ENCODE data around the gene PLEKHM3. TPM values are rescaled to one million over a fixed set of nuclear protein-coding genes. Genes with fewer than 3 reads are reported as not detected.
A peak's percentile ranks its signal among the peaks of the same experiment; 100 is the strongest.
"Not testable (repeated sequence)": the region's sequence is repeated elsewhere in the genome, so short reads cannot be mapped to it uniquely, and the experiment has no call there.

The PLEKHM3 gene
- total and polyA plus RNA-seq, 4 donors, result 3.0 to 18.3 (median 5.5) TPM

DNA sequence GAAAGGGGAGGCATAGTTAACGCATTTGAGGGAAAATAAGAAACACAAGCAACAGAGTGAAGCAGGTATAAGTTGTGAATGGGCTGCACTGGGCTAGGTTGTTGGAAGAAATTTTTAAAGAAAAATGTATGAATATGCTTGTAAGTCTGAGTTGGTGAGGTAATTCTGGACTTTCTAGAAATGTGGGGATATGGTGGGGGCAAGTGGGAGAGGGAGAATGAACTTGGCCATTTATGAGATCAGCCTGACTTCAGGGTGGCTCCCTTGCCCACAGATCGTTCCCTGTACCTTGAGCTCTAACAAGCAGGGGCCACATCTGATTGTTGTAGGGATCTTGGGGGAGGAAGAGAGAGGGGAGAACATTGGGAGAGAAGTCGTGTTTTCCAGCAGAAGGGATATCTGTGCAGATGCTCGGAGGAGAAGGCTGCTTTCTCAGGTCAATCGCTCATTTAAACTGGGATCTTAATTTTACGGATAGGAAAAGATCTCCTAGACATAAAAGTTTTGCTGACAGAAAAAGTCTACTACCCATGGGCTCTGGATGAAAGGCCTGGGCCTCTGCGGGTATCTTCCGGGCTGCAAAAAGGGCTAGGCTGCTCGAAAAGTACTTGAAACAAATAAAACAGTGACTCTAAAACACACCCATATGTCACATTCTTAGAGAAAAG lies 213.1 kb downstream of the PLEKHM3 start:
- 84% methylated on average over 9 of the region's 9 CpGs for WGBS
- Histone ChIP-seq H3K9me3 (ENCODE audit: control insufficient read depth in 4 of 4, low read length in 3 of 4) (no peaks in the 10 kb centered on the region), H3K4me1 (ENCODE audit: control insufficient read depth in 4 of 4, insufficient read depth in 4 of 4, low read length in 3 of 4) (peaks cover 4 to 20% (median 13%) of the 10 kb centered on the region in 4 donors), H3K27ac (ENCODE audit: low read depth in 1 of 2, low read length in 2 of 2) (peak overlapping the region; percentile 2 to 94), H3K36me3 (ENCODE audit: control insufficient read depth in 4 of 4, insufficient read depth in 3 of 4, low read depth in 1 of 4, low read length in 3 of 4) (no peaks in the 10 kb centered on the region), H3K9ac (ENCODE audit: low read depth in 1 of 2, low read length in 2 of 2) (no peak overlapping the region), H3K27me3 (ENCODE audit: control insufficient read depth in 4 of 4, insufficient read depth in 4 of 4, low read length in 3 of 4) (no peaks in the 10 kb centered on the region), H3K4me3 (ENCODE audit: low read depth in 1 of 3, low read length in 3 of 3) (no peak overlapping the region)
- no peak for DNase-seq (ENCODE audit: low spot score)
- TF ChIP-seq RXRA (IDR thresholded peaks at IDR 0.05) (peak in 1 of 2 donors; percentile 1), YY1 (IDR thresholded peaks at IDR 0.05) (no peak), HNF4A (conservative IDR thresholded peaks at IDR 0.05) (peak in 1 of 2 donors; percentile 1), FOXA1 (IDR thresholded peaks at IDR 0.05) (no peak)

DNA sequence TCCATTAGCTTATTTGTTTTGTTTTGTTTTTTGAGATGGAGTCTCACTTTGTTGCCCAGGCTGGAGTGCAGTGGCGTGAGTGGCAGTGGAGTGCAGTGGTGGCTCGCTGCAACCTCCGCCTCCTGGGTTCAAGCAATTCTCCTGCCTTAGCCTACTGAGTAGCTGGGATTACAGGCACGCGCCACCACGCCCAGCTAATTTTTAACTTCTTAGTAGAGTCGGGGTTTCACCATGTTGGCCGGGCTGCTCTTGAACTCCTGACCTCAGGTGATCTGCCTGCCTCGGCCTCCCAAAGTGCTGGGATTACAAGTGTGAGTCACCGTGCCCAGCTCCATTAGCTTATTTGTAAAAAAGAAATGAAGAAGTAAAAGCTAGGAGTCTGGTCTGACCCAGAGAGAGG lies 213.7 kb downstream of the PLEKHM3 start:
- Histone ChIP-seq H3K27ac (ENCODE audit: low read depth in 1 of 2, low read length in 2 of 2) (peak overlapping the region; percentile 94), H3K4me1 (ENCODE audit: control insufficient read depth in 4 of 4, insufficient read depth in 4 of 4, low read length in 3 of 4) (peaks cover 4 to 19% (median 13%) of the 10 kb centered on the region in 4 donors)
- DNase-seq (ENCODE audit: low spot score); H3K9ac ChIP-seq (ENCODE audit: low read depth in 1 of 2, low read length in 2 of 2); H3K36me3 ChIP-seq (ENCODE audit: control insufficient read depth in 4 of 4, insufficient read depth in 3 of 4, low read depth in 1 of 4, low read length in 3 of 4); H3K27me3 ChIP-seq (ENCODE audit: control insufficient read depth in 4 of 4, insufficient read depth in 4 of 4, low read length in 3 of 4); H3K4me3 ChIP-seq (ENCODE audit: low read depth in 1 of 3, low read length in 3 of 3); H3K9me3 ChIP-seq (ENCODE audit: control insufficient read depth in 4 of 4, low read length in 3 of 4): not testable (repeated sequence)
- 58% methylated on average over 10 of the region's 10 CpGs for WGBS
- peak; percentile 25 to 41 for TF ChIP-seq HNF4A (conservative IDR thresholded peaks at IDR 0.05)
- peak in 1 of 2 donors; percentile 63 for TF ChIP-seq JUND (IDR thresholded peaks at IDR 0.05)
- TF ChIP-seq RAD21 (IDR thresholded peaks at IDR 0.05), result peak in 1 of 2 donors; percentile 30
- TF ChIP-seq, protein P1, sequence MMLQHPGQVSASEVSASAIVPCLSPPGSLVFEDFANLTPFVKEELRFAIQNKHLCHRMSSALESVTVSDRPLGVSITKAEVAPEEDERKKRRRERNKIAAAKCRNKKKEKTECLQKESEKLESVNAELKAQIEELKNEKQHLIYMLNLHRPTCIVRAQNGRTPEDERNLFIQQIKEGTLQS (IDR thresholded peaks at IDR 0.05), result peak; percentile 47
- peak; percentile 38 for TF ChIP-seq SP1 (IDR thresholded peaks at IDR 0.05)
- peak; percentile 69 to 83 for TF ChIP-seq RXRA (IDR thresholded peaks at IDR 0.05)

DNA sequence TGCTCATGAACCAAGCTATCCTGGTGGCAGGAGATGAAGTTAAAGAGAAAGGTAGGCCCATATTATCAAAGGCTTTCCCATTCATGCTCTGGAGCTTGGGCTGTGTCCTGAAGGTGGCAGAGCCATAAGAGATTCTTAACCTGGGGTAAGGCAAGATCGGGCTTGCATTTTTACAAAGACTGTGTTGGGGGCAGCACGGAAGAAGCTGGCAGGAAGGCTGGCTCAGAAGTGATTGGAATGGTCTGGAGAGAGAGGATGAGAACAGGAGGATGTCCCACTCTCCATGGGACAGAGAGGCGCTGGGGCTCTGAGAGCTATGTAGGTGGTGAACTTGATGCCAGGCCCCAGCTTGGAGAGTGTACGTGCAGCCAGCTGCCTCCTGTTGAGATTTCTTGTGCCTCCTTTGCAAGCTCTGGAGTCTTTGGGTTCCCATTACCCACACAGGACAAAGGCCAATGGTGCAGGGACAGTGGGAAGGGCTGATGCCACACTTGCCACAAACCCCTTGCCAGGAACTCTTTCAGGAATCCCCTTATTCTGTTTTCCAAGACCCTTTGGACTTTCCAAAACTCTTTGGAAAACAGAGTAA lies 215.0 kb downstream of the PLEKHM3 start:
- TF ChIP-seq HNF4G (IDR thresholded peaks at IDR 0.05), result no peak
- TF ChIP-seq RAD21 (IDR thresholded peaks at IDR 0.05), result no peak
- TF ChIP-seq SP1 (IDR thresholded peaks at IDR 0.05), result no peak
- TF ChIP-seq JUND (IDR thresholded peaks at IDR 0.05), result no peak
- TF ChIP-seq RXRA (IDR thresholded peaks at IDR 0.05), result no peak
- TF ChIP-seq TAF1 (conservative IDR thresholded peaks at IDR 0.05), result no peak
- TF ChIP-seq, protein P2, sequence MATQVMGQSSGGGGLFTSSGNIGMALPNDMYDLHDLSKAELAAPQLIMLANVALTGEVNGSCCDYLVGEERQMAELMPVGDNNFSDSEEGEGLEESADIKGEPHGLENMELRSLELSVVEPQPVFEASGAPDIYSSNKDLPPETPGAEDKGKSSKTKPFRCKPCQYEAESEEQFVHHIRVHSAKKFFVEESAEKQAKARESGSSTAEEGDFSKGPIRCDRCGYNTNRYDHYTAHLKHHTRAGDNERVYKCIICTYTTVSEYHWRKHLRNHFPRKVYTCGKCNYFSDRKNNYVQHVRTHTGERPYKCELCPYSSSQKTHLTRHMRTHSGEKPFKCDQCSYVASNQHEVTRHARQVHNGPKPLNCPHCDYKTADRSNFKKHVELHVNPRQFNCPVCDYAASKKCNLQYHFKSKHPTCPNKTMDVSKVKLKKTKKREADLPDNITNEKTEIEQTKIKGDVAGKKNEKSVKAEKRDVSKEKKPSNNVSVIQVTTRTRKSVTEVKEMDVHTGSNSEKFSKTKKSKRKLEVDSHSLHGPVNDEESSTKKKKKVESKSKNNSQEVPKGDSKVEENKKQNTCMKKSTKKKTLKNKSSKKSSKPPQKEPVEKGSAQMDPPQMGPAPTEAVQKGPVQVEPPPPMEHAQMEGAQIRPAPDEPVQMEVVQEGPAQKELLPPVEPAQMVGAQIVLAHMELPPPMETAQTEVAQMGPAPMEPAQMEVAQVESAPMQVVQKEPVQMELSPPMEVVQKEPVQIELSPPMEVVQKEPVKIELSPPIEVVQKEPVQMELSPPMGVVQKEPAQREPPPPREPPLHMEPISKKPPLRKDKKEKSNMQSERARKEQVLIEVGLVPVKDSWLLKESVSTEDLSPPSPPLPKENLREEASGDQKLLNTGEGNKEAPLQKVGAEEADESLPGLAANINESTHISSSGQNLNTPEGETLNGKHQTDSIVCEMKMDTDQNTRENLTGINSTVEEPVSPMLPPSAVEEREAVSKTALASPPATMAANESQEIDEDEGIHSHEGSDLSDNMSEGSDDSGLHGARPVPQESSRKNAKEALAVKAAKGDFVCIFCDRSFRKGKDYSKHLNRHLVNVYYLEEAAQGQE (IDR thresholded peaks at IDR 0.05), result no peak
- TF ChIP-seq, protein P3, sequence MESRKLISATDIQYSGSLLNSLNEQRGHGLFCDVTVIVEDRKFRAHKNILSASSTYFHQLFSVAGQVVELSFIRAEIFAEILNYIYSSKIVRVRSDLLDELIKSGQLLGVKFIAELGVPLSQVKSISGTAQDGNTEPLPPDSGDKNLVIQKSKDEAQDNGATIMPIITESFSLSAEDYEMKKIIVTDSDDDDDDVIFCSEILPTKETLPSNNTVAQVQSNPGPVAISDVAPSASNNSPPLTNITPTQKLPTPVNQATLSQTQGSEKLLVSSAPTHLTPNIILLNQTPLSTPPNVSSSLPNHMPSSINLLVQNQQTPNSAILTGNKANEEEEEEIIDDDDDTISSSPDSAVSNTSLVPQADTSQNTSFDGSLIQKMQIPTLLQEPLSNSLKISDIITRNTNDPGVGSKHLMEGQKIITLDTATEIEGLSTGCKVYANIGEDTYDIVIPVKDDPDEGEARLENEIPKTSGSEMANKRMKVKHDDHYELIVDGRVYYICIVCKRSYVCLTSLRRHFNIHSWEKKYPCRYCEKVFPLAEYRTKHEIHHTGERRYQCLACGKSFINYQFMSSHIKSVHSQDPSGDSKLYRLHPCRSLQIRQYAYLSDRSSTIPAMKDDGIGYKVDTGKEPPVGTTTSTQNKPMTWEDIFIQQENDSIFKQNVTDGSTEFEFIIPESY (IDR thresholded peaks at IDR 0.05), result no peak
- TF ChIP-seq, protein P1 (IDR thresholded peaks at IDR 0.05), result no peak
- no peak for TF ChIP-seq FOXA1 (IDR thresholded peaks at IDR 0.05)
- TF ChIP-seq, protein P4, sequence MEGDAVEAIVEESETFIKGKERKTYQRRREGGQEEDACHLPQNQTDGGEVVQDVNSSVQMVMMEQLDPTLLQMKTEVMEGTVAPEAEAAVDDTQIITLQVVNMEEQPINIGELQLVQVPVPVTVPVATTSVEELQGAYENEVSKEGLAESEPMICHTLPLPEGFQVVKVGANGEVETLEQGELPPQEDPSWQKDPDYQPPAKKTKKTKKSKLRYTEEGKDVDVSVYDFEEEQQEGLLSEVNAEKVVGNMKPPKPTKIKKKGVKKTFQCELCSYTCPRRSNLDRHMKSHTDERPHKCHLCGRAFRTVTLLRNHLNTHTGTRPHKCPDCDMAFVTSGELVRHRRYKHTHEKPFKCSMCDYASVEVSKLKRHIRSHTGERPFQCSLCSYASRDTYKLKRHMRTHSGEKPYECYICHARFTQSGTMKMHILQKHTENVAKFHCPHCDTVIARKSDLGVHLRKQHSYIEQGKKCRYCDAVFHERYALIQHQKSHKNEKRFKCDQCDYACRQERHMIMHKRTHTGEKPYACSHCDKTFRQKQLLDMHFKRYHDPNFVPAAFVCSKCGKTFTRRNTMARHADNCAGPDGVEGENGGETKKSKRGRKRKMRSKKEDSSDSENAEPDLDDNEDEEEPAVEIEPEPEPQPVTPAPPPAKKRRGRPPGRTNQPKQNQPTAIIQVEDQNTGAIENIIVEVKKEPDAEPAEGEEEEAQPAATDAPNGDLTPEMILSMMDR (IDR thresholded peaks at IDR 0.05; ENCODE audit: low read depth, low read length, missing input control), result no peak
- TF ChIP-seq, protein P5, sequence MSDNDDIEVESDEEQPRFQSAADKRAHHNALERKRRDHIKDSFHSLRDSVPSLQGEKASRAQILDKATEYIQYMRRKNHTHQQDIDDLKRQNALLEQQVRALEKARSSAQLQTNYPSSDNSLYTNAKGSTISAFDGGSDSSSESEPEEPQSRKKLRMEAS (IDR thresholded peaks at IDR 0.05), result no peak
- TF ChIP-seq YY1 (IDR thresholded peaks at IDR 0.05), result no peak
- no peak for TF ChIP-seq FOXA2 (IDR thresholded peaks at IDR 0.05)
- no peak for TF ChIP-seq NR2F2 (IDR thresholded peaks at IDR 0.05)
- H3K4me1 ChIP-seq (ENCODE audit: control insufficient read depth in 4 of 4, insufficient read depth in 4 of 4, low read length in 3 of 4), result peaks cover 4 to 29% (median 14%) of the 10 kb centered on the region in 4 donors
- H3K27me3 ChIP-seq (ENCODE audit: control insufficient read depth in 4 of 4, insufficient read depth in 4 of 4, low read length in 3 of 4), result no peaks in the 10 kb centered on the region
- H3K27ac ChIP-seq (ENCODE audit: low read depth in 1 of 2, low read length in 2 of 2), result peak overlapping the region; percentile 94
- H3K36me3 ChIP-seq (ENCODE audit: control insufficient read depth in 4 of 4, insufficient read depth in 3 of 4, low read depth in 1 of 4, low read length in 3 of 4), result no peaks in the 10 kb centered on the region
- 73% methylated on average over 4 of the region's 4 CpGs for WGBS
- H3K4me3 ChIP-seq (ENCODE audit: low read depth in 1 of 3, low read length in 3 of 3), result peak overlapping the region; percentile 24 to 62 (median 25)
- no peaks in the 10 kb centered on the region for H3K9me3 ChIP-seq (ENCODE audit: control insufficient read depth in 4 of 4, low read length in 3 of 4)
- no peak for DNase-seq (ENCODE audit: low spot score)
- H3K9ac ChIP-seq (ENCODE audit: low read depth in 1 of 2, low read length in 2 of 2), result peak overlapping the region; percentile 10 to 83

Data from liver (tissue), 9 donors.